ENCODE data around the gene KLF17.

KLF17 gene

DNA sequence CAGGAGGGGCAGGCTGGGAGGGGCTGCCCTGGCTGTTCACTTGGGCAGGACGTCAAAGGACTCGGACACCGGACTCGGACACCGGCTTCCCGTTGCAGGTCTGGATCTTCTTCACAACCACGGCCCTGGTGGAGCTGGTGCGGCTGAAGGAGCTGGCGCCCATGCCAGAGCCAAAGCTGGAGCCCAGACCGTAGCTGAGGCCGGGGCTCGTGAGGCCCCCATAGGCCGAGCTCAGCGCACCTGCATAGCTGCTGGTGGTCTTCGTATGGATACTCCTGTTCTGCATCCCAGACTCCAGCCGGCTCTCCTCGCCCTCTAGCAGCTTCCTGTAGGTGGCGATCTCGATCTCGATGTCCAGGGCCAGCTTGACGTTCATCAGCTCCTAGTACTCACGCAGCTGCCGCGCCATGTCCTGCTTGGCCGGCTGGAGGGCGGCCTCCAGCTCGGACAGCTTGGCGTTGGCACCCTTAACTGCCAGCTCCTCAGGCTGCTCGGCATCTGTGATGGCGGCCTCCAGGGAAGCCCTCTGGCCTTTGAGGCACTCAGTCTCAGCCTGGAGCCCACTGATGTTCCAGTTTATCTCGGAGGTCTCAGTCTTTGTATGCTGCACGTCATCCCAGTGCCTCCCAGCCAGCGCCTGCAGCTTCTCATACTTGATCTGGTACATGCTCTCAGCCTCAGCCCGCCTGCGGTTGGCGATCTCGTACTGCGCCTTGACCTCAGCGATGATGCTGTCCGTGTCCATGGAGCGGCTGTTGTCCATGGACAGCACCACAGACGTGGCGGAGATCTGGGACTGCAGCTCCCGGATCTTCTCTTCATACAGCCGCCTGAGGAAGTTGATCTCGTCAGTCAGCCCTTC is 15.1 kb upstream of the KLF17 start:
- no peaks in the 10 kb centered on the region for H3K9me3 ChIP-seq (ENCODE audit: control insufficient read depth, insufficient read depth, low read depth, low read length)
- H3K4me3 ChIP-seq (ENCODE audit: low read depth, low read length): no peak overlapping the region
- no peak overlapping the region for H3K27ac ChIP-seq (ENCODE audit: extremely low read depth, low read depth, low read length)
- H3K4me1 ChIP-seq (ENCODE audit: control insufficient read depth, insufficient read depth, low read length): no peaks in the 10 kb centered on the region
- ChIA-PET POLR2A (no interaction called here), CTCF (interaction anchor here (0.5 to 2.7 kb wide), 10 partner anchors 11 to 588 kb away, joined by 3 to 17 read pairs (median 3); no protein-coding TSS in a partner anchor)
- no peaks in the 10 kb centered on the region for H3K36me3 ChIP-seq (ENCODE audit: control insufficient read depth in 2 of 2, insufficient read depth in 1 of 2, low read length in 2 of 2)
- TF ChIP-seq ZNF391 (tag by site-specific recombination; IDR thresholded peaks at IDR 0.05; ENCODE audit: borderline replicate concordance, low read depth) (no peak), ZSCAN16 (tag by site-specific recombination; IDR thresholded peaks at IDR 0.05) (no peak), KLF8 (tag by site-specific recombination; IDR thresholded peaks at IDR 0.05) (no peak), PRDM1 (tag by site-specific recombination; IDR thresholded peaks at IDR 0.05) (no peak)

DNA sequence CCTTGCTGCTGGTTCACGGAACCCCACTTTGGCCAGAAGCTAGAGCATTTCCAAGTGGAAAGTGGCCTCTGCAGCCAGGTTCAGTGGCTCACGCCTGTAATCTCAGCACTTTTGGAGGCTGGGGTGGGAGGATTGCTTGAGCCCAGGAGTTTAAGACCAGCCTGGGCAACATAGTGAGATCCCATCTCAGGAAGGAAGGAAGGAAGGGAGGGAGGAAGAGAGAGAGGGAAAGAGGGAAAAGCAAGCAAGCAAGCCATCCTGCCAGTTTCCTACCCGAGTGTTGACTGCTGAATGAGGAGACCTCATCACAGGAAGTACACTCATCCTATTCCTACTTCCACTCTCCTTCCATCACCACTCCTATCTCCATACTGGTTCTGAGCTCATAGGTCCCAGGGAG is 12.8 kb upstream of the KLF17 start:
- Histone ChIP-seq H3K4me1 (ENCODE audit: control insufficient read depth, insufficient read depth, low read length) (no peaks in the 10 kb centered on the region), H3K9me3 (ENCODE audit: control insufficient read depth, insufficient read depth, low read depth, low read length) (no peaks in the 10 kb centered on the region), H3K36me3 (ENCODE audit: control insufficient read depth in 2 of 2, insufficient read depth in 1 of 2, low read length in 2 of 2) (no peaks in the 10 kb centered on the region), H3K4me3 (ENCODE audit: low read depth, low read length) (no peak overlapping the region), H3K27ac (ENCODE audit: extremely low read depth, low read depth, low read length) (no peak overlapping the region)
- TF ChIP-seq ZNF560 (tag by site-specific recombination; IDR thresholded peaks at IDR 0.05; ENCODE audit: borderline replicate concordance): no peak
- TF ChIP-seq ZNF366 (tag by site-specific recombination; conservative IDR thresholded peaks at IDR 0.05): peak; percentile 66
- ChIA-PET POLR2A (no interaction called here), CTCF (interaction anchor here (0.6 kb wide), 1 partner anchor 16 kb away, joined by 4 read pairs; no protein-coding TSS in a partner anchor)

- no peaks in the 10 kb centered on the region for H3K9me3 ChIP-seq (ENCODE audit: control insufficient read depth, insufficient read depth, low read depth, low read length)
- no peaks in the 10 kb centered on the region for H3K4me1 ChIP-seq (ENCODE audit: control insufficient read depth, insufficient read depth, low read length)
- POLR2A ChIA-PET: no interaction called here
- H3K36me3 ChIP-seq (ENCODE audit: control insufficient read depth in 2 of 2, insufficient read depth in 1 of 2, low read length in 2 of 2): no peaks in the 10 kb centered on the region
- CTCF ChIA-PET: interaction anchor here (0.6 to 1.2 kb wide), 4 partner anchors 15 to 523 kb away, joined by 3 to 4 read pairs (median 3); no protein-coding TSS in a partner anchor
- TF ChIP-seq, protein P1, sequence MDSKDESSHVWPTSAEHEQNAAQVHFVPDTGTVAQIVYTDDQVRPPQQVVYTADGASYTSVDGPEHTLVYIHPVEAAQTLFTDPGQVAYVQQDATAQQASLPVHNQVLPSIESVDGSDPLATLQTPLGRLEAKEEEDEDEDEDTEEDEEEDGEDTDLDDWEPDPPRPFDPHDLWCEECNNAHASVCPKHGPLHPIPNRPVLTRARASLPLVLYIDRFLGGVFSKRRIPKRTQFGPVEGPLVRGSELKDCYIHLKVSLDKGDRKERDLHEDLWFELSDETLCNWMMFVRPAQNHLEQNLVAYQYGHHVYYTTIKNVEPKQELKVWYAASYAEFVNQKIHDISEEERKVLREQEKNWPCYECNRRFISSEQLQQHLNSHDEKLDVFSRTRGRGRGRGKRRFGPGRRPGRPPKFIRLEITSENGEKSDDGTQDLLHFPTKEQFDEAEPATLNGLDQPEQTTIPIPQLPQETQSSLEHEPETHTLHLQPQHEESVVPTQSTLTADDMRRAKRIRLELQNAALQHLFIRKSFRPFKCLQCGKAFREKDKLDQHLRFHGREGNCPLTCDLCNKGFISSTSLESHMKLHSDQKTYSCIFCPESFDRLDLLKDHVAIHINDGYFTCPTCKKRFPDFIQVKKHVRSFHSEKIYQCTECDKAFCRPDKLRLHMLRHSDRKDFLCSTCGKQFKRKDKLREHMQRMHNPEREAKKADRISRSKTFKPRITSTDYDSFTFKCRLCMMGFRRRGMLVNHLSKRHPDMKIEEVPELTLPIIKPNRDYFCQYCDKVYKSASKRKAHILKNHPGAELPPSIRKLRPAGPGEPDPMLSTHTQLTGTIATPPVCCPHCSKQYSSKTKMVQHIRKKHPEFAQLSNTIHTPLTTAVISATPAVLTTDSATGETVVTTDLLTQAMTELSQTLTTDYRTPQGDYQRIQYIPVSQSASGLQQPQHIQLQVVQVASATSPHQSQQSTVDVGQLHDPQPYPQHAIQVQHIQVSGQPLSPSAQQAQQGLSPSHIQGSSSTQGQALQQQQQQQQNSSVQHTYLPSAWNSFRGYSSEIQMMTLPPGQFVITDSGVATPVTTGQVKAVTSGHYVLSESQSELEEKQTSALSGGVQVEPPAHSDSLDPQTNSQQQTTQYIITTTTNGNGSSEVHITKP (tag by site-specific recombination; IDR thresholded peaks at IDR 0.05): no peak
- no peak for TF ChIP-seq ZNF157 (tag by site-specific recombination; IDR thresholded peaks at IDR 0.05)
- TF ChIP-seq ZNF560 (tag by site-specific recombination; IDR thresholded peaks at IDR 0.05; ENCODE audit: borderline replicate concordance): no peak
- no peak for TF ChIP-seq ZNF621 (tag by site-specific recombination; IDR thresholded peaks at IDR 0.05)
- TF ChIP-seq TSHZ1 (tag by site-specific recombination; IDR thresholded peaks at IDR 0.05; ENCODE audit: borderline replicate concordance): no peak
- TF ChIP-seq, protein P2, sequence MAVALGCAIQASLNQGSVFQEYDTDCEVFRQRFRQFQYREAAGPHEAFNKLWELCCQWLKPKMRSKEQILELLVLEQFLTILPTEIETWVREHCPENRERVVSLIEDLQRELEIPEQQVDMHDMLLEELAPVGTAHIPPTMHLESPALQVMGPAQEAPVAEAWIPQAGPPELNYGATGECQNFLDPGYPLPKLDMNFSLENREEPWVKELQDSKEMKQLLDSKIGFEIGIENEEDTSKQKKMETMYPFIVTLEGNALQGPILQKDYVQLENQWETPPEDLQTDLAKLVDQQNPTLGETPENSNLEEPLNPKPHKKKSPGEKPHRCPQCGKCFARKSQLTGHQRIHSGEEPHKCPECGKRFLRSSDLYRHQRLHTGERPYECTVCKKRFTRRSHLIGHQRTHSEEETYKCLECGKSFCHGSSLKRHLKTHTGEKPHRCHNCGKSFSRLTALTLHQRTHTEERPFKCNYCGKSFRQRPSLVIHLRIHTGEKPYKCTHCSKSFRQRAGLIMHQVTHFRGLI (tag by site-specific recombination; IDR thresholded peaks at IDR 0.05): no peak
- no peak for TF ChIP-seq ZBTB1 (tag by site-specific recombination; IDR thresholded peaks at IDR 0.05)
- no peak for TF ChIP-seq GLIS1 (tag by site-specific recombination; IDR thresholded peaks at IDR 0.05)
- TF ChIP-seq BCL11A (tag by site-specific recombination; IDR thresholded peaks at IDR 0.05; ENCODE audit: low read depth): no peak
- TF ChIP-seq ZNF37A (tag by site-specific recombination; IDR thresholded peaks at IDR 0.05): no peak
- TF ChIP-seq ZNF768 (tag by site-specific recombination; IDR thresholded peaks at IDR 0.05): no peak
- no peak for TF ChIP-seq OSR2 (tag by site-specific recombination; IDR thresholded peaks at IDR 0.05)
- TF ChIP-seq ZNF112 (tag by site-specific recombination; IDR thresholded peaks at IDR 0.05): no peak
- no peak for TF ChIP-seq KLF8 (tag by site-specific recombination; IDR thresholded peaks at IDR 0.05)
- no peak overlapping the region for H3K27ac ChIP-seq (ENCODE audit: extremely low read depth, low read depth, low read length)
- no peak overlapping the region for H3K4me3 ChIP-seq (ENCODE audit: low read depth, low read length)
Measured at GRCh38 chr1:44108241-44108640, 10.4 kb upstream of the KLF17 start.
